ENCODE data around the gene METTL16.

- TF ChIP-seq BACH2 (CRISPR knock-in tag; IDR thresholded peaks at IDR 0.05; ENCODE audit: borderline replicate concordance) (no peak), ZNF70 (CRISPR knock-in tag; IDR thresholded peaks at IDR 0.05) (no peak), PATZ1 (CRISPR knock-in tag; IDR thresholded peaks at IDR 0.05; ENCODE audit: borderline replicate concordance) (0 out of 2 replicates have a peak, but pooled peaks have one; percentile 57), ISL1 (CRISPR knock-in tag; IDR thresholded peaks at IDR 0.05) (no peak), RARB (CRISPR knock-in tag; IDR thresholded peaks at IDR 0.05) (no peak), ZNF8 (CRISPR knock-in tag; IDR thresholded peaks at IDR 0.05) (no peak), CSDC2 (CRISPR knock-in tag; IDR thresholded peaks at IDR 0.05) (no peak), ESRRG (CRISPR knock-in tag; IDR thresholded peaks at IDR 0.05) (no peak)
These were observed 119.2 kb downstream of the METTL16 start for GRCh38 chr17:2392252-2393173.
